ENCODE results near the gene OPCML. TPM values are rescaled to one million over a fixed set of nuclear protein-coding genes. Genes with fewer than 3 reads are reported as not detected.

The OPCML gene
- total RNA-seq, 2 donors from 2014 or later: not detected

DNA sequence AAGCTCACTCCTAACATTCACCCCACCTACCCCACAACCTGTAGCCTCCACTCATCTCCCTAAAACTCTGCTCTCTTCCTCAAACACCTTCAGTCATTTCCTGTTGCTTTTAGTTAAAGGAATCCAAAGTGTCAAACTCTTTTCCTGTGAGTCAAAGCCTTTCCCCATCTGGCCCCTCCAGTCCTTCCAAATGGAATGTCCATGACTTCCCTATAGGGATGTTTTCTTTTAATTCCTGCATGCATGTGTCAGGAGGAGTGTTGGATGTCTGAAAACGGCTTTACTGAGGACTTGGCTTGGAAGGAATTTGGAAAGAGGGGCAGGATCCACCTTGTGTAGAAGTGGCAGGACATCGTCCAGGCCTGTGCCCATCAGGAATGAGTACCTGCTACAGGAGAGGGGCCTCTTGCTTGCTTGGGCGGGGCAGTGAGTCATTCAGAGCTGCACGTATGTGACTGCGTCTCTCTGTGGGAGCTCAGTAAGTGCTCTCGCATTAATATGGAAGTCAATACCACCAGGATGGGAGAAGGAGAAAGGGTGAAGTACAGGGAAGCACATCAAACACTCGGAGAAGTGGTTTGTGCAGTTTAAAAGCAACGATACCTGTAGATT, 491.9 kb downstream of the OPCML start:
- Mint-ChIP-seq H3K27ac (no peak overlapping the region), H3K36me3 (ENCODE audit: low read depth) (no peaks in the 10 kb centered on the region), H3K4me3 (no peak overlapping the region), H3K27me3 (peaks cover 45% of the 10 kb centered on the region), H3K4me1 (no peaks in the 10 kb centered on the region)
- ATAC-seq (no peak), DNase-seq (no peak)
- H3K9me3 ChIP-seq (ENCODE audit: control insufficient read depth, low read length, poor library complexity, severe bottlenecking): no peaks in the 10 kb centered on the region

DNA sequence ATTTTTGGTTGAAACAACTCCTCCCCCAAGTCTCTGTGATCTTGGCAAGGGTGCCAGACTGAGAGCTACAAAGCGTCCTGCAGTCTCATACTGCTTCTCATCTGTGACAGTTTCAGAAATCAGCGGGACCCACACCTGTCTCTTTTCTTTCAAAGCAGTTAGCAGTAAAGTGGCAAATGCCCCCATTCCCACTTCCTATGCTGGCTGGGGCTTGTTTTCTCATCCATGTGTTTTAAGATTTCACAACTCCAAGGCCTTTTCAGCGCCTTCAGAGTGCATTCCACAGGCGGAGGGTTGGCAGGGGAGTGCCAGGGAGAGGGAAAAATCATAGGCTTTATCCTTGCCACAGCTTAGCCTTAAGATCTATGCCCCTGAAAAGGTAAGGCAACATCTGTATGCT, 493.5 kb downstream of the OPCML start:
- no peaks in the 10 kb centered on the region for H3K36me3 Mint-ChIP-seq (ENCODE audit: low read depth)
- H3K27ac Mint-ChIP-seq: no peak overlapping the region
- H3K9me3 ChIP-seq (ENCODE audit: control insufficient read depth, low read length, poor library complexity, severe bottlenecking): no peaks in the 10 kb centered on the region
- no peaks in the 10 kb centered on the region for H3K4me1 Mint-ChIP-seq
- DNase-seq: no peak
- no peak for ATAC-seq
- peaks cover 52% of the 10 kb centered on the region for H3K27me3 Mint-ChIP-seq
- no peak overlapping the region for H3K4me3 Mint-ChIP-seq

DNA sequence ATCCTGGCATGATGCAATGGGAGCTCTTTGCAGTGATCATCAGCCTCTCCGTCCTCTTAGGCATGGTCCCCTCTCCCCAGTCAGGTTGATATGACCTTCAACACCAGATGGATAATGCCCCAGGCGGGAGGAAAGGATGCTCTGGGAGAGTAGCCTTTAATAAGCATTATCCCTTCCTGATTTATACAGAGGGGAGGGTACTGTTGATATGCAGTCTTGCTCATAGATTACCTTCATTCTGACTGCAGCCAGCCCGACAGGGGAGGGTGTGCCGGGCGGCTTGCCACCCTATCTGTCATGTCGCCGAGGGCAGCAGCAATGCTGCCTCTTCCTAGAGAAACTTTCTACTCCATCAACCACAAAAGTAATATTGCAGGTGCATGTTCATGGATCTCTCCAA, 497.4 kb downstream of the OPCML start:
- H3K36me3 Mint-ChIP-seq (ENCODE audit: low read depth): no peaks in the 10 kb centered on the region
- H3K4me3 Mint-ChIP-seq: no peak overlapping the region
- DNase-seq (no peak), ATAC-seq (no peak)
- H3K27ac Mint-ChIP-seq: no peak overlapping the region
- H3K27me3 Mint-ChIP-seq: peaks cover 35% of the 10 kb centered on the region
- no peaks in the 10 kb centered on the region for H3K4me1 Mint-ChIP-seq
- no peaks in the 10 kb centered on the region for H3K9me3 ChIP-seq (ENCODE audit: control insufficient read depth, low read length, poor library complexity, severe bottlenecking)

DNA sequence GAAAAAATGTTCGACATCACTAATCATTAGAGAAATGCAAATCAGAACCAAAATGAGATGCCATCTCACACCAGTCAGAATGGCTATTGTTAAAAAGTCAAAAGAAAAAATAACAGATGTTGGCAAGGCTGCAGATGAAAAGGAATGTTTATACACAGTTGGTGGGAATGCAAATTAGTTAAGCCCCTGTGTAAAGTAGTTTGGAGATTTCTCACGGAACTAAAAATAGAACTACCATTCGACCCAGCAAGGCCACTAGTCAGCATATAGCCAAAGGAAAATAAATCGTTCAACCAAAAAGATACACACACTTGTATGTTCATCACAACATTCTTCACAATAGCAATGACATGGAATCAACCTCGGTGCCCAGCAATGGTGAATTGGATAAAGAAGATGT, 503.2 kb downstream of the OPCML start:
- no peak for DNase-seq
- Mint-ChIP-seq H3K36me3 (ENCODE audit: low read depth) (no peaks in the 10 kb centered on the region), H3K4me3 (no peak overlapping the region), H3K27me3 (no peaks in the 10 kb centered on the region), H3K4me1 (no peaks in the 10 kb centered on the region), H3K27ac (no peak overlapping the region)
- H3K9me3 ChIP-seq (ENCODE audit: control insufficient read depth, low read length, poor library complexity, severe bottlenecking): no peaks in the 10 kb centered on the region
- ATAC-seq: no peak

DNA sequence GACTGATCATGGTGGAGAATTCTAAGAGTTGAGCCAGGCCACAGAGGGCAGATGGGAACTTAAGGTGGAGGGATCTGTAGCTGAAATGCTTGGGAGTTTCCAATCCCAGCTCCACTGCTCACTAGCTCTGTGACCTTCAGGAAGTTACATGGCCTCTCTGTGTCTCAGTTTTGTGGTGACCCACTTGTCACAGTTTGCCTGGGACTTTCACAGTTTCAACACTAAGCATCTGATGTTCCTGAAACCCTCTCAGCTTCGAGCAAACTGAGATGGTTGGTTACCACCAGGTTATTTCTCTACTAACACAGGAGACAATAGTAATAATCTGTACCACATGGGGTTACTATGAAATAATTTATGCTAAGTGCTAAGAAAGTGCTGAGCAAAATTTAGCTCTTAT, 505.3 kb downstream of the OPCML start:
- no peaks in the 10 kb centered on the region for H3K4me1 Mint-ChIP-seq
- no peak for DNase-seq
- H3K27ac Mint-ChIP-seq: no peak overlapping the region
- H3K4me3 Mint-ChIP-seq: no peak overlapping the region
- no peaks in the 10 kb centered on the region for H3K36me3 Mint-ChIP-seq (ENCODE audit: low read depth)
- no peaks in the 10 kb centered on the region for H3K9me3 ChIP-seq (ENCODE audit: control insufficient read depth, low read length, poor library complexity, severe bottlenecking)
- H3K27me3 Mint-ChIP-seq: no peaks in the 10 kb centered on the region
- no peak for ATAC-seq

DNA sequence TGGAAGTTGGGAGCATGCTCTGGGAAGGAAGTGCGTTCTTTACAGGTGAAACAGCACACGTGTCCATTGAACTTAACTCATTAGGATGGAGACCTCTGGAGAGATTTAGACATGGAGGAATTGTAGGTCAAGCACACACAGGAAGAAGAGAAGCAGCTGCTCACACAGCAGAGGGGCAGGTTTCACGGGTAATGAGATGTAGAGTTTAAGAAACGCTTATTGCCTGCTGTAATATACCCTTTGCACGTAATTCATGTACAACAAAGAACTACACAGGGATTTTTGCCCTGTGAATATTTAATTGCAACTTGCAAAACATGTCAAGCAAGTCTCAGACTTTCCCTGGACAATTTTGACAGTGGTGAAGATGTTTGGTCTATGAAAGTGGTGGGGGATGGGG, 508.0 kb downstream of the OPCML start:
- no peak for DNase-seq
- ATAC-seq: no peak
- Mint-ChIP-seq H3K4me3 (no peak overlapping the region), H3K4me1 (no peaks in the 10 kb centered on the region), H3K36me3 (ENCODE audit: low read depth) (no peaks in the 10 kb centered on the region), H3K27me3 (peaks cover 9% of the 10 kb centered on the region), H3K27ac (no peak overlapping the region)
- no peaks in the 10 kb centered on the region for H3K9me3 ChIP-seq (ENCODE audit: control insufficient read depth, low read length, poor library complexity, severe bottlenecking)

DNA sequence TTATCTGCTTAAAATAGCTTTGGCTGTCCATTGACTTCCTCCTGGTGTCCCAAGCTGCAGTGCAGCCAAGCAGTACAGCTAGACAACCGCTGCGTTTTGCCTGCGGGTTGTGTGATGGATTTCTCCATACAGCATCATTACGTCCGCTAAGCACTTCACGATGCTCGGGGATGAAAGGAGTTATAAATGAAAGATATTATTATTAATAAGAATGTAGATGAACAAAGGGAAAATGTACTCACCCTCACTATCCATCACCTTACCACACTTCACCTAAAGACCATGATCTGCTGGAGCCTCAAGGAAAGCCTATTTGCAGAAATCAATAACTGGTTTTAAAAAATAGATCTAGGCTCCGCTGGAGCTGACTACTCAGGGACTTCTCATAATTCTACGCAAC, 509.1 kb downstream of the OPCML start:
- no peak for ATAC-seq
- Mint-ChIP-seq H3K27me3 (peaks cover 9% of the 10 kb centered on the region), H3K36me3 (ENCODE audit: low read depth) (no peaks in the 10 kb centered on the region), H3K27ac (no peak overlapping the region), H3K4me1 (no peaks in the 10 kb centered on the region), H3K4me3 (no peak overlapping the region)
- no peak for DNase-seq
- H3K9me3 ChIP-seq (ENCODE audit: control insufficient read depth, low read length, poor library complexity, severe bottlenecking): no peaks in the 10 kb centered on the region

DNA sequence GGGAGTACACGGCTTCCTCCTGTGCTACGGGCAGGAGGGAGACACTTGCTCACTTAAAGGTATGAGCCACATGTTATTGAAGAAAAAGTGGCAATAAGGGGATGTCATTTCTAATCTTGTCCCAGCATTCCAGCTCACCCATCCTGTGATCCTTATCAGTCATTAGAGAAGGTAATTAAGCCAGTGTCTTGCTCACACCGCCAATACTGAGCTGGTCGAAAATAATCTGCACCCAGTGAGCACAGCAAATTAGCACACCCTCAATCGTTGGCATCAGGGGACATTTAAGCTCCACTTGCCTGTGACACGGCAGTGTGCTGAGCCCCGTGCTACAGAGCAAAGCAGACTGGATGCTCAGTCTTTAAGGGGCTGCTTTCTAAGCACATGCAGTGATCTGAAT, 510.7 kb downstream of the OPCML start:
- H3K4me3 Mint-ChIP-seq: no peak overlapping the region
- no peaks in the 10 kb centered on the region for H3K36me3 Mint-ChIP-seq (ENCODE audit: low read depth)
- no peaks in the 10 kb centered on the region for H3K4me1 Mint-ChIP-seq
- H3K27ac Mint-ChIP-seq: no peak overlapping the region
- no peaks in the 10 kb centered on the region for H3K9me3 ChIP-seq (ENCODE audit: control insufficient read depth, low read length, poor library complexity, severe bottlenecking)
- peaks cover 9% of the 10 kb centered on the region for H3K27me3 Mint-ChIP-seq
- DNase-seq (no peak), ATAC-seq (no peak)

DNA sequence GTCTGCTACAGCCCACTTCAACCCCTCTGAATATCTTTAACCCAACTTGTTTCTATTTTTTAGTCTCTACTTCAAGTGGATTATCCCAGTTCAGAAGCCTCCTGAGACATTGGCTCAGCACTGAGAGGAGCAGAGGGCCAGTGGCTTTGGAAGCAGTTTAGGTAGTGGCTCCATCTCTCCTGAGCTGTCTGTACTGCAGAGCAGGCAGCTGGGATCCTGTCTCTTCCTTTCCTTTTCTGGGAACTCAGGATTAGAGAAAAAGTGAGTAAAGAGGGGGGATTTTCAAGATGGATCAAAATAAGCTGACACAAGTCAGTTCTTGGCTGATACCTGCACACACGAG, 512.0 kb downstream of the OPCML start:
- no peaks in the 10 kb centered on the region for H3K4me1 Mint-ChIP-seq
- DNase-seq (no peak), ATAC-seq (no peak)
- no peaks in the 10 kb centered on the region for H3K9me3 ChIP-seq (ENCODE audit: control insufficient read depth, low read length, poor library complexity, severe bottlenecking)
- H3K36me3 Mint-ChIP-seq (ENCODE audit: low read depth): no peaks in the 10 kb centered on the region
- no peak overlapping the region for H3K27ac Mint-ChIP-seq
- H3K4me3 Mint-ChIP-seq: no peak overlapping the region
- H3K27me3 Mint-ChIP-seq: peaks cover 9% of the 10 kb centered on the region

DNA sequence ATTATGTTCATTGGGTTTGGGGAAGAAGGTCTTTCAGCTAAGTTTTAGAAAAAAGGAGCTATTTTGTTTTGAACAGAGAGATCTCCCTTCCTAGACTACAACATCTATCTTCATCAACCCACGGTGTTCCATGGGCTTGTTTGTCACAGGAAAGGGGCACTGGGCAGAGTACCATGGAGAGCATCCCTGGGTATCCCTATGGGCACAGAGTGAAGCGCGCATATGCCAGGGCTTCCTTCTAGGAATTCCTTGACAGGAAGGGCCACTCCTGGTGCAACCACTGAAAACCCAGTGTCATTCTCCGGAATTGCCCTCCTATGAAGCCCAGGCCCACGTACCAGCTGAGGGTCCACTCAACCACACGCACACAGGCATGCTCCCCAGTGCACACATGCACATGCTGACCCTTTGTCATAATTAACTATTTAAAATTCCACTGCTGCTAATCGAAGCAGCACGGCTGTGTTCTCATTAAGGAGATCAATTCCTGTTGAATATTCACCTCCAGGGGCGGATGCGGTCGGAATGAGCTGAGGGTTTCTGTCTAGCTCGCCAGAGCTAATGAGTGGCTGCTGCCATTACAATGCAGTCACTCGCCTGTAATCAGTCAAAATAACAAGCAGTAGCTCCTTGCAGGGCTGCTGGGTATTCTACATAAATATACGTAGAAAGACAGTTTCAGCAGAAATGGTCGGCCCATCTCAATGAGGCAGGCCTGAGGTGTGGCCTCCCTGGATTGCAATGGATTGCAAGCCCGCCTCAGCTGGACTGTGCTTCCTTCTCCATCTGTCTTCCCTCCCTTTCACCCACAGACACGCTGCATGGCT, 512.5 kb downstream of the OPCML start:
- peaks cover 9% of the 10 kb centered on the region for H3K27me3 Mint-ChIP-seq
- H3K9me3 ChIP-seq (ENCODE audit: control insufficient read depth, low read length, poor library complexity, severe bottlenecking): no peaks in the 10 kb centered on the region
- no peaks in the 10 kb centered on the region for H3K36me3 Mint-ChIP-seq (ENCODE audit: low read depth)
- no peaks in the 10 kb centered on the region for H3K4me1 Mint-ChIP-seq
- no peak overlapping the region for H3K4me3 Mint-ChIP-seq
- H3K27ac Mint-ChIP-seq: no peak overlapping the region
- ATAC-seq (no peak), DNase-seq (no peak)

DNA sequence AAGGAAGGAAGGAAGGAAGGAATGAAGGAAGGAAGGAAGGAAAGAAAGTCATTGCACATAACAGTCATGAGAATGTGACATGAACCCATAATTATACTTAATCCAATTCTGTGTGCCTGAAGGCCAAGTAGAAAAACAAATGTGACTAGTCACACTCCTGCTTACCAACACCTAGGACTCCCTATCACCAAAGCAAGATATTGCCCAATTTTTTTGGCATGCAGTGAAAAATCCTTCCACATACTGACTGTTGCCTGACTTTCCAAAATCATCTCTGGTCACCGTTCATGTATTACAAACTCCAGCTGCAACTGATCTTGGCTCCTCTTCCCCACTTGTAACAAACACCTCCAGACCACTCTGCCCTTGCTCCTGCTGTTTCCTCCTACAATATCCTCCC, 516.8 kb downstream of the OPCML start:
- peaks cover 8% of the 10 kb centered on the region for H3K27me3 Mint-ChIP-seq
- H3K36me3 Mint-ChIP-seq (ENCODE audit: low read depth): no peaks in the 10 kb centered on the region
- no peaks in the 10 kb centered on the region for H3K4me1 Mint-ChIP-seq
- ATAC-seq (no peak), DNase-seq (no peak)
- no peaks in the 10 kb centered on the region for H3K9me3 ChIP-seq (ENCODE audit: control insufficient read depth, low read length, poor library complexity, severe bottlenecking)
- no peak overlapping the region for H3K4me3 Mint-ChIP-seq
- H3K27ac Mint-ChIP-seq: no peak overlapping the region

DNA sequence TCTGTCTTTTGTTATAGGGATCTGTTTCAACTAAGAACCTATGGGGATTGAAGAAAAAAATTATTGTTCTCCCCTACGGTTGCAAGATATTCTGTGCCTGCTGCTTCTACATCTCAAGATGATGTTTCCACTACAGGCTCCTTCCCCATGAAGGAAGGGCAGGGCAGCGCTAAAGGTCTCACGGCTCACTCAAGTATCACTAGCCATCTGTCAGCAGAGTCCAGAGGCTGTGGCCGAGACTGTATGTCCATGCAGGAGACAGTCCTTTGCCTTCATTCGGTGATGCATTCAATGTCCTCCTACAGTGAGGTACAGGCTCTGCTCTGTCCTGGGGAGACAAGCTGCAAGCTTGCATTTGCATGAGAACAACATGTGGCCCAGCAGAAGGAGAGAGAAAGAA, 518.0 kb downstream of the OPCML start:
- Mint-ChIP-seq H3K27ac (no peak overlapping the region), H3K4me1 (no peaks in the 10 kb centered on the region)
- no peak for ATAC-seq

DNA sequence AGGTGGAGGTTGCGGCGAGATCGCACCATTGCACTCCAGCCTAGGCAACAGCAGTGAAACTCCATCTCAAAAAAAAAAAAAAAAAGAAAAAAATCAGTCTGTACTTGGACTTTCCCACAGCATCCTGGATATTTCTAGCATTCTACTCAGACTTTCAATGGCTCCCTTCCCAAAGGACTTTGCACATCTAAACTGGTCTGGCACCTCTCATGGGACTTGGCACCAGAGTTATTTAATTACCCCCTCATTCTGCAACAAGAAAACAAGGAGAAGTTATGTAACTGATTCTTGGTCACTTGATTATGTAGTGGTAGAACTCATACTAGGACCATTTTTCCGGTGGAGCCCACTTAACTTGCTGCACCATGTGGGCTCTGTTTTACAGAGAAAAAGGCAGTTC, 519.5 kb downstream of the OPCML start:
- ATAC-seq (no peak), DNase-seq (no peak)
- Mint-ChIP-seq H3K36me3 (ENCODE audit: low read depth) (no peaks in the 10 kb centered on the region), H3K27ac (no peak overlapping the region), H3K4me3 (no peak overlapping the region), H3K27me3 (peaks cover 9% of the 10 kb centered on the region), H3K4me1 (no peaks in the 10 kb centered on the region)
- no peaks in the 10 kb centered on the region for H3K9me3 ChIP-seq (ENCODE audit: control insufficient read depth, low read length, poor library complexity, severe bottlenecking)

More for the DNA sequence above, 518.0 kb downstream of the OPCML start:
- no peaks in the 10 kb centered on the region for H3K9me3 ChIP-seq (ENCODE audit: control insufficient read depth, low read length, poor library complexity, severe bottlenecking)
- H3K4me3 Mint-ChIP-seq: no peak overlapping the region
- peaks cover 9% of the 10 kb centered on the region for H3K27me3 Mint-ChIP-seq
- DNase-seq: no peak
- no peaks in the 10 kb centered on the region for H3K36me3 Mint-ChIP-seq (ENCODE audit: low read depth)

DNA sequence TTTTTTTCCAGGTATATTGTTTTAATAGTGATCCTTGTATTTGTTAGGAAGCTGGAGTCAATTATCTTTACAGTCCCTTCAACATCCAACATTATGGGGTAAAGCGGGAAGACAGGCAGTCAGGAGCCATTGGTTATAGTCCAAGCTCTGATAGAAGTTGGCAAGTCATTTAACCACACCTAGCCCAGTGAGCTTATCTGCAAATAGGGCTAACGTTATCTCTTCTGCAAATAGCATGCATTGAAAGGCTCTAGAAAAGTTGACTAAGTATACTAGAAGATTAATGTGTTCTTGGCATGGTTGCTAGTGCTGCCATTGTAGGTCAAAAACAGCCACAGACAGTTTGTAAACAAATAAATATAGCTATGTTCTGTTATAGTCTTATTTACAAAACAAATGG, 520.7 kb downstream of the OPCML start:
- Mint-ChIP-seq H3K27ac (no peak overlapping the region), H3K36me3 (ENCODE audit: low read depth) (no peaks in the 10 kb centered on the region), H3K4me3 (no peak overlapping the region), H3K4me1 (no peaks in the 10 kb centered on the region), H3K27me3 (peaks cover 9% of the 10 kb centered on the region)
- ATAC-seq: no peak
- no peaks in the 10 kb centered on the region for H3K9me3 ChIP-seq (ENCODE audit: control insufficient read depth, low read length, poor library complexity, severe bottlenecking)
- no peak for DNase-seq
